H1 (cell line): ENCODE measurements around the gene CHMP1B. TPM values are rescaled to one million over a fixed set of nuclear protein-coding genes. Genes with fewer than 3 reads are reported as not detected.
A peak's percentile ranks its signal among the peaks of the same experiment; 100 is the strongest.

Source experiments
- CTCF ChIA-PET: fragments of 300-600 bp; sonication (Branson Sonifier 250); formaldehyde crosslinking; loops from one replicate; lab custom pipeline; 2021; ENCODE audit not compliant: partially characterized antibody; lab: Charles Lee
- POLR2A ChIA-PET: fragments of 300-600 bp; sonication (Branson Sonifier 250); formaldehyde crosslinking; loops from one replicate; lab custom pipeline; 2021; ENCODE audit warnings: inconsistent platforms; ENCODE audit not compliant: partially characterized antibody; lab: Charles Lee
- DNase-seq, 2 experiments: peaks; one replicate each; pipeline versions ENCODE4 v3.0.0 to v3.0.0-alpha.2; 2010 to 2022; ENCODE audit warnings: low spot score in 2 of 2, low read depth in 1 of 2, mixed read lengths in 1 of 2
- FAIRE-seq: peaks from 2 replicates; lab custom pipeline; 2011; peaks lifted over from hg19 to GRCh38; lab: Jason Lieb, UNC
- H2AFZ ChIP-seq: 2 replicates; pipeline ENCODE4 v1.8.1; 2012; ENCODE audit warnings: low read length, inconsistent platforms
- H2AK5ac ChIP-seq: 2 replicates; pipeline ENCODE4 v1.6.1; 2013; ENCODE audit warnings: low read depth, low read length
- H2BK120ac ChIP-seq: replicated peaks from 2 replicates; pipeline ENCODE3; 2013; ENCODE audit warnings: low read depth, low read length, inconsistent platforms
- H2BK12ac ChIP-seq: 2 replicates; pipeline ENCODE4 v1.6.1; 2013; ENCODE audit warnings: low read depth, low read length
- H2BK15ac ChIP-seq: 2 replicates; pipeline ENCODE4 v1.6.1; 2013; ENCODE audit warnings: low read length
- H2BK20ac ChIP-seq: 2 replicates; pipeline ENCODE4 v1.6.1; 2013; ENCODE audit warnings: low read length
- H2BK5ac ChIP-seq: 2 replicates; pipeline ENCODE4 v1.6.1; 2013; ENCODE audit warnings: low read depth, low read length
- H3K14ac ChIP-seq: 2 replicates; pipeline ENCODE4 v1.6.1; 2013; ENCODE audit warnings: inconsistent platforms; ENCODE audit not compliant: insufficient read length
- H3K18ac ChIP-seq: 2 replicates; pipeline ENCODE4 v1.6.1; 2013; ENCODE audit warnings: low read length; ENCODE audit errors: extremely low read depth
- H3K23ac ChIP-seq: 2 replicates; pipeline ENCODE4 v1.6.1; 2013; ENCODE audit warnings: inconsistent platforms; ENCODE audit not compliant: insufficient read length
- H3K23me2 ChIP-seq: 2 replicates; pipeline ENCODE4 v1.6.1; 2013; ENCODE audit warnings: low read depth, low read length
- H3K27ac ChIP-seq: 2 replicates; pipeline ENCODE4 v1.6.1; 2011; ENCODE audit warnings: low read depth, low read length, inconsistent platforms
- H3K27me3 ChIP-seq, 4 experiments: replicated peaks in 1 of 4; 1 replicate in 1 of 4; 2 replicates in 3 of 4; pipeline versions ENCODE4 v1.6.1 to v1.8.1; 2011 to 2013; ENCODE audit warnings: low read length in 3 of 4, mild to moderate bottlenecking in 3 of 4, inconsistent platforms in 2 of 4, mixed read lengths in 2 of 4, moderate library complexity in 1 of 4; ENCODE audit not compliant: control insufficient read depth in 3 of 4, insufficient read depth in 3 of 4; ENCODE audit errors: extremely low read depth in 1 of 4
- H3K36me3 ChIP-seq, 4 experiments: 2 replicates each; pipeline versions ENCODE4 v1.6.1 to v1.8.1; 2011 to 2013; ENCODE audit warnings: mild to moderate bottlenecking in 4 of 4, low read length in 3 of 4, moderate library complexity in 2 of 4, control low read depth in 1 of 4, inconsistent platforms in 1 of 4; ENCODE audit not compliant: insufficient read depth in 4 of 4, control insufficient read depth in 2 of 4
- H3K4ac ChIP-seq: replicated peaks from 2 replicates; pipeline ENCODE3; 2013; ENCODE audit warnings: low read length, low read depth, mixed read lengths, inconsistent platforms; ENCODE audit not compliant: insufficient read length
- H3K4me1 ChIP-seq, 4 experiments: replicated peaks in 1 of 4; 1 replicate in 1 of 4; 2 replicates in 3 of 4; pipeline versions ENCODE4 v1.6.1 to v1.8.1; 2011 to 2013; ENCODE audit warnings: low read length in 3 of 4, inconsistent platforms in 2 of 4, mixed read lengths in 1 of 4; ENCODE audit not compliant: insufficient read depth in 4 of 4, control insufficient read depth in 3 of 4
- H3K4me2 ChIP-seq, 2 experiments: 2 replicates each; pipeline versions ENCODE4 v1.6.1 to v1.8.1; 2011 to 2013; ENCODE audit warnings: low read depth in 2 of 2, low read length in 2 of 2, control low read depth in 1 of 2, inconsistent platforms in 1 of 2, mild to moderate bottlenecking in 1 of 2; ENCODE audit not compliant: insufficient read depth in 1 of 2
- H3K4me3 ChIP-seq, 4 experiments: fragments of 200-600, 300-600 bp in 1 of 4; sonication (generic), shearing (Covaris generic), sonication (Bioruptor Twin) in 1 of 4; 2 replicates each; pipeline versions ENCODE4 v1.5.1 to v1.8.1; 2011 to 2016; ENCODE audit warnings: low read length in 4 of 4, low read depth in 3 of 4, control low read depth in 2 of 4, inconsistent platforms in 2 of 4, mild to moderate bottlenecking in 2 of 4, mixed read lengths in 1 of 4, moderate library complexity in 1 of 4; ENCODE audit not compliant: insufficient read depth in 2 of 4; ENCODE audit errors: extremely low read depth in 1 of 4
- H3K56ac ChIP-seq: replicated peaks from 2 replicates; pipeline ENCODE3; 2013; ENCODE audit warnings: low read depth, mild to moderate bottlenecking, mixed read lengths, low read length, inconsistent platforms; ENCODE audit not compliant: insufficient read length
- H3K79me1 ChIP-seq: 2 replicates; pipeline ENCODE4 v1.6.1; 2013; ENCODE audit warnings: low read depth, low read length, control low read depth
- H3K79me2 ChIP-seq, 2 experiments: 2 replicates each; pipeline versions ENCODE4 v1.6.1 to v1.8.1; 2012 to 2013; ENCODE audit warnings: low read length in 2 of 2, mild to moderate bottlenecking in 2 of 2, inconsistent platforms in 1 of 2; ENCODE audit not compliant: insufficient read depth in 2 of 2, control insufficient read depth in 1 of 2
- H3K9ac ChIP-seq, 4 experiments: replicated peaks in 1 of 4; 1 replicate in 1 of 4; 2 replicates in 3 of 4; pipeline versions ENCODE4 v1.6.1 to v1.8.1; 2011 to 2013; ENCODE audit warnings: low read depth in 3 of 4, low read length in 3 of 4, control low read depth in 2 of 4, mild to moderate bottlenecking in 2 of 4, moderate library complexity in 2 of 4, inconsistent platforms in 1 of 4; ENCODE audit errors: extremely low read depth in 1 of 4
- H3K9me3 ChIP-seq, 2 experiments: 2 replicates each; pipeline versions ENCODE4 v1.6.1 to v1.8.1; 2012 to 2013; ENCODE audit warnings: mild to moderate bottlenecking in 2 of 2, moderate library complexity in 2 of 2, control low read depth in 1 of 2, inconsistent platforms in 1 of 2, low read depth in 1 of 2, low read length in 1 of 2, mixed read lengths in 1 of 2; ENCODE audit not compliant: insufficient read depth in 2 of 2
- H4K20me1 ChIP-seq, 2 experiments: replicated peaks in 1 of 2; 2 replicates each; pipeline versions ENCODE3 to v1.8.1; 2011 to 2013; ENCODE audit warnings: inconsistent platforms in 2 of 2, low read length in 2 of 2, mild to moderate bottlenecking in 1 of 2; ENCODE audit not compliant: insufficient read depth in 2 of 2, control insufficient read depth in 1 of 2
- H4K5ac ChIP-seq: 2 replicates; pipeline ENCODE4 v1.6.1; 2013; ENCODE audit warnings: low read length, low read depth, mixed read lengths, inconsistent platforms; ENCODE audit not compliant: insufficient read length
- H4K8ac ChIP-seq: 2 replicates; pipeline ENCODE4 v1.8.0; 2013; ENCODE audit warnings: mild to moderate bottlenecking, moderate library complexity, low read length, inconsistent platforms; ENCODE audit not compliant: insufficient read depth; ENCODE audit errors: extremely low read depth
- H4K91ac ChIP-seq: replicated peaks from 2 replicates; pipeline ENCODE3; 2013; ENCODE audit warnings: low read length, mixed read lengths, inconsistent platforms; ENCODE audit not compliant: insufficient read length
- BACH1 ChIP-seq: IDR thresholded peaks from 2 replicates; pipeline ENCODE4 v1.6.1; 2012; ENCODE audit warnings: low read length, improper control_type of control experiment
- CBX8 ChIP-seq: fragments of 300-800, 300-1000 bp; sonication (generic); IDR thresholded peaks from 2 replicates; pipeline ENCODE4 v1.7.1; 2016; ENCODE audit warnings: low read depth, low read length, borderline replicate concordance
- EP300 ChIP-seq, 2 experiments: IDR thresholded peaks; 1 replicate in 1 of 2; 2 replicates in 1 of 2; pipeline ENCODE4 v1.6.1; 2011 to 2012; ENCODE audit warnings: low read depth in 2 of 2, low read length in 2 of 2, mild to moderate bottlenecking in 2 of 2, borderline replicate concordance in 1 of 2, inconsistent platforms in 1 of 2, moderate library complexity in 1 of 2
- KDM1A ChIP-seq: fragments of 200-600, 300-600 bp; sonication (generic); IDR thresholded peaks from 2 replicates; pipeline ENCODE4 v1.7.1; 2016; ENCODE audit warnings: mild to moderate bottlenecking, low read length, borderline replicate concordance
- NRF1 ChIP-seq: IDR thresholded peaks from 2 replicates; pipeline ENCODE4 v1.6.1; 2011; ENCODE audit warnings: mild to moderate bottlenecking, low read depth, low read length, improper control_type of control experiment
- SAP30 ChIP-seq: fragments of 300-600 bp; sonication (generic); IDR thresholded peaks from 2 replicates; pipeline ENCODE4 v1.7.1; 2012; ENCODE audit warnings: low read length, moderate library complexity, mild to moderate bottlenecking, inconsistent platforms; ENCODE audit not compliant: insufficient read depth, insufficient replicate concordance
- SIRT6 ChIP-seq: IDR thresholded peaks from one replicate; pipeline ENCODE4 v1.7.1; 2012; ENCODE audit warnings: low read length, inconsistent platforms
- SP2 ChIP-seq: IDR thresholded peaks from 2 replicates; pipeline ENCODE4 v1.6.1; 2012; ENCODE audit warnings: mild to moderate bottlenecking, low read length, inconsistent platforms
- SP4 ChIP-seq: IDR thresholded peaks from 2 replicates; pipeline ENCODE4 v1.6.1; 2012; ENCODE audit warnings: low read length, inconsistent platforms
- WGBS, 2 experiments: shearing (Covaris generic) in 1 of 2; methylation state at CpG; one replicate each; pipeline versions ENCODE4 v1.1.6 to v1.1.7; 2013 to 2015; ENCODE audit warnings: low lambda C conversion rate in 2 of 2, mixed read lengths in 2 of 2, inconsistent platforms in 1 of 2, low coverage in 1 of 2, missing lambda C conversion rate in 1 of 2; ENCODE audit not compliant: insufficient replicate concordance in 2 of 2, insufficient coverage in 1 of 2, insufficient read length in 1 of 2; ENCODE audit errors: extremely low coverage in 1 of 2, missing lambda C conversion rate in 1 of 2; 5-methylcytosine and 5-hydroxymethylcytosine counted together
- polyA plus RNA-seq, 7 experiments: library from polyadenylated mRNA; depleted of rRNA in 3 of 7; stranded (reverse) in 5 of 7; unstranded in 2 of 7; fragments of >200 nt in 5 of 7; fragments of 200-250 nt in 2 of 7; gene quantifications; 1 replicate in 5 of 7; 2 replicates in 1 of 7; 4 replicates in 1 of 7; pipeline versions ENCODE4 v1.2.1 to v1.2.3, GENCODE V29; 2011 to 2013; ENCODE audit warnings: missing spikeins in 2 of 7, mixed read lengths in 2 of 7
- total RNA-seq: library from RNA; stranded (reverse); fragmentation: NEBNext Ultra II Directional; extraction: Animal tissue kit (Norgen Biotek cat#: 25700); gene quantifications from 2 replicates; pipeline ENCODE4 v1.2.1, GENCODE V29; 2021
- TF ChIP-seq, protein P1 (sequence below): IDR thresholded peaks from 2 replicates; pipeline ENCODE4 v1.6.1; 2012; ENCODE audit warnings: inconsistent platforms
- TF ChIP-seq, protein P2 (sequence below): IDR thresholded peaks from 2 replicates; pipeline ENCODE4 v1.6.1; 2012; ENCODE audit warnings: low read length, inconsistent platforms

Gene CHMP1B
- total and polyA plus RNA-seq, 2 of the 8 experiments (the other 6 are each of a cell fraction or from before 2014, with no cell fraction given), result 30.5 to 43.2 TPM

DNA sequence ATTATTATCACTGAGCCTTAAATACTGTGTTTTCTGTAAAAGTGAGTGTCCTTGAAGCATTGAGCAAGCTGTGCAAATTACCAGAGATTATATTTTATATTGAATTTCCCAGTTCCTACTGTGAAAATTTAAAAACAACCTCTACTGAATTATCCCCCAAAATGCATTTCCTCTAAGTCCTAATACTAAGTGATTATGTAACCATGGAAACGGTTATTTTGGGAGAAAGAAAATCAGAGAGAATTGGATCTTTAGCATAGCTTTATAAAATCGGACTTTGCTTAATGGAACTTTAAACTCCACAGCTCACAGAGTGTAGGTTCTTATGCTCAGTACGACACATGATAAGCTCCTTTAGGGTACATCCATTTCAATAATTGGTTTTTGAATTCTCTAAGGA is 19.3 kb upstream of the CHMP1B start:
- Histone ChIP-seq H3K4me3 (no peak overlapping the region), H3K23ac (no peak overlapping the region), H3K27me3 (no peaks in the 10 kb centered on the region), H3K36me3 (no peaks in the 10 kb centered on the region), H3K4me1 (peaks cover 4 to 13% (median 7%) of the 10 kb centered on the region in 4 experiments; a peak in 6 of 7 replicates), H2BK12ac (0 out of 2 replicates have a peak overlapping the region, but pooled peaks have one; percentile 61), H3K23me2 (no peaks in the 10 kb centered on the region), H2AK5ac (no peak overlapping the region), H2BK15ac (0 out of 2 replicates have a peak overlapping the region, but pooled peaks have one; percentile 11), H3K27ac (no peak overlapping the region), H4K8ac (no peak overlapping the region), H3K9ac (no peak overlapping the region), H3K9me3 (no peaks in the 10 kb centered on the region), H3K4ac (no peak overlapping the region), H3K4me2 (no peak overlapping the region), H3K79me1 (no peaks in the 10 kb centered on the region), H2AFZ (no peak overlapping the region), H2BK5ac (no peak overlapping the region), H2BK120ac (no peak overlapping the region), H3K14ac (no peak overlapping the region), H4K20me1 (no peaks in the 10 kb centered on the region), H2BK20ac (no peak overlapping the region), H3K18ac (no peak overlapping the region), H4K5ac (no peak overlapping the region), H3K56ac (no peak overlapping the region), H3K79me2 (no peaks in the 10 kb centered on the region), H4K91ac (no peak overlapping the region)
- no peak for DNase-seq
- ChIA-PET CTCF (interaction anchor here (1.9 kb wide), 1 partner anchor 99 kb away, joined by 5 read pairs; no protein-coding TSS in a partner anchor), POLR2A (interaction anchor here (0.7 kb wide), 1 partner anchor 181 kb away, joined by 3 read pairs; no protein-coding TSS in a partner anchor)
- FAIRE-seq, result no peak
- 86% methylated on average over 3 of the region's 3 CpGs; no CpG with 5 or more reads in 1 of the 2 experiments for WGBS, 2 experiments
- TF ChIP-seq, protein P1, sequence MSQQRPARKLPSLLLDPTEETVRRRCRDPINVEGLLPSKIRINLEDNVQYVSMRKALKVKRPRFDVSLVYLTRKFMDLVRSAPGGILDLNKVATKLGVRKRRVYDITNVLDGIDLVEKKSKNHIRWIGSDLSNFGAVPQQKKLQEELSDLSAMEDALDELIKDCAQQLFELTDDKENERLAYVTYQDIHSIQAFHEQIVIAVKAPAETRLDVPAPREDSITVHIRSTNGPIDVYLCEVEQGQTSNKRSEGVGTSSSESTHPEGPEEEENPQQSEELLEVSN, result no peak
- TF ChIP-seq KDM1A (no peak), SAP30 (no peak), SP4 (no peak), NRF1 (no peak), SIRT6 (no peak), CBX8 (no peak), SP2 (no peak), BACH1 (no peak), EP300 (IDR thresholded peaks at IDR 0.05; ENCODE audit: borderline replicate concordance in 1 of 2, low read depth in 2 of 2, low read length in 2 of 2) (no peak)
- TF ChIP-seq, protein P2, sequence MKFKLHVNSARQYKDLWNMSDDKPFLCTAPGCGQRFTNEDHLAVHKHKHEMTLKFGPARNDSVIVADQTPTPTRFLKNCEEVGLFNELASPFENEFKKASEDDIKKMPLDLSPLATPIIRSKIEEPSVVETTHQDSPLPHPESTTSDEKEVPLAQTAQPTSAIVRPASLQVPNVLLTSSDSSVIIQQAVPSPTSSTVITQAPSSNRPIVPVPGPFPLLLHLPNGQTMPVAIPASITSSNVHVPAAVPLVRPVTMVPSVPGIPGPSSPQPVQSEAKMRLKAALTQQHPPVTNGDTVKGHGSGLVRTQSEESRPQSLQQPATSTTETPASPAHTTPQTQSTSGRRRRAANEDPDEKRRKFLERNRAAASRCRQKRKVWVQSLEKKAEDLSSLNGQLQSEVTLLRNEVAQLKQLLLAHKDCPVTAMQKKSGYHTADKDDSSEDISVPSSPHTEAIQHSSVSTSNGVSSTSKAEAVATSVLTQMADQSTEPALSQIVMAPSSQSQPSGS, result no peak
